GM19193 (cell line): ENCODE results near the gene GLCCI1.

Experiments used
- POLR2A ChIP-seq: IDR thresholded peaks from 4 replicates; pipeline ENCODE4 v1.6.1; 2011; ENCODE audit not compliant: insufficient read depth, insufficient read length; ENCODE audit errors: extremely low read depth

GLCCI1 gene

GRCh38 chr7:8082762-8083161 is 114.2 kb downstream of the GLCCI1 start:
- no peak for TF ChIP-seq POLR2A

- no peak for TF ChIP-seq POLR2A
These were observed 116.2 kb downstream of the GLCCI1 start for GRCh38 chr7:8084836-8085235.

GRCh38 chr7:8085420-8085819 is 116.8 kb downstream of the GLCCI1 start:
- no peak for TF ChIP-seq POLR2A

- no peak for TF ChIP-seq POLR2A
These were observed 117.6 kb downstream of the GLCCI1 start for GRCh38 chr7:8086239-8086638.

- TF ChIP-seq POLR2A, result no peak
These were observed 120.6 kb downstream of the GLCCI1 start for GRCh38 chr7:8089036-8089780.

- no peak for TF ChIP-seq POLR2A
These were observed 123.5 kb downstream of the GLCCI1 start for GRCh38 chr7:8092140-8092539.

- TF ChIP-seq POLR2A, result no peak
These were observed 125.9 kb downstream of the GLCCI1 start for GRCh38 chr7:8094164-8095140.

- TF ChIP-seq POLR2A, result no peak
These were observed 134.7 kb downstream of the GLCCI1 start for GRCh38 chr7:8103282-8103681.

GRCh38 chr7:8105449-8106095 is 137.0 kb downstream of the GLCCI1 start:
- no peak for TF ChIP-seq POLR2A

GRCh38 chr7:8109196-8110022 is 140.8 kb downstream of the GLCCI1 start:
- TF ChIP-seq POLR2A, result no peak

GRCh38 chr7:8111282-8111960 is 142.8 kb downstream of the GLCCI1 start:
- TF ChIP-seq POLR2A, result no peak

- no peak for TF ChIP-seq POLR2A
These were observed 144.1 kb downstream of the GLCCI1 start for GRCh38 chr7:8112685-8113084.

GRCh38 chr7:8113184-8113583 is 144.6 kb downstream of the GLCCI1 start:
- no peak for TF ChIP-seq POLR2A

GRCh38 chr7:8114175-8114574 is 145.6 kb downstream of the GLCCI1 start:
- no peak for TF ChIP-seq POLR2A
